K562 (cell line): Measurements from ENCODE around the gene ANK2. TPM values are rescaled to one million over a fixed set of nuclear protein-coding genes. Genes with fewer than 3 reads are reported as not detected.

ENCODE experiments used
- ATAC-seq: fragments of 200-7000 bp; cut with Tn5 transposase; 3 replicates; pipeline ENCODE4 v1.9.1; 2020; ENCODE audit warnings: moderate library complexity
- BruUV-seq: library from RNA; stranded (reverse); fragments of 400-500 nt; replicated peaks from 2 replicates; lab custom pipeline; 2021; lab: Mats Ljungman, UMichigan
- CTCF ChIA-PET: fragments of 300-600 bp; formaldehyde crosslinking; extraction: SDS; loops from one replicate; lab custom pipeline; 2021; ENCODE audit warnings: low intra/inter-chr PET ratio; lab: Yijun Ruan, JAX
- POLR2A ChIA-PET: fragments of 300-600, 350-650 bp; sonication (Branson Sonifier 250); formaldehyde crosslinking; extraction: SDS; loops from one replicate; lab custom pipeline; 2021; ENCODE audit warnings: antibody characterized with exemption, inconsistent platforms; lab: Yijun Ruan, JAX
- DNase-seq, 4 experiments: peaks; one replicate each; pipeline versions ENCODE4 v3.0.0 to v3.0.0-alpha.2; 2011 to 2018; ENCODE audit warnings: low spot score in 3 of 4, mixed read lengths in 3 of 4; ENCODE audit errors: extremely low read depth in 1 of 4
- FAIRE-seq: peaks from 2 replicates; lab custom pipeline; 2011; peaks lifted over from hg19 to GRCh38; lab: Jason Lieb, UNC
- H2AFZ ChIP-seq: 2 replicates; pipeline ENCODE4 v1.6.0; 2011; ENCODE audit warnings: low read depth, low read length, control low read depth, inconsistent platforms
- H3K27ac ChIP-seq: fragments of 200-600 bp; 3 replicates; pipeline ENCODE4 v1.8.0; 2011; ENCODE audit warnings: low read depth, mild to moderate bottlenecking, control low read depth, inconsistent platforms, low read length, moderate library complexity, mixed read lengths; ENCODE audit errors: extremely low read depth
- H3K27me3 ChIP-seq, 2 experiments: fragments of 300-600 bp in 1 of 2; 2 replicates in 1 of 2; 3 replicates in 1 of 2; pipeline versions ENCODE4 v1.6.0 to v1.8.0; 2011; ENCODE audit warnings: inconsistent platforms in 2 of 2, low read length in 2 of 2, mild to moderate bottlenecking in 1 of 2, mixed read lengths in 1 of 2, moderate library complexity in 1 of 2; ENCODE audit not compliant: control insufficient read depth in 2 of 2, insufficient read depth in 2 of 2
- H3K36me3 ChIP-seq: fragments of 300-600 bp; 3 replicates; pipeline ENCODE4 v1.8.0; 2011; ENCODE audit warnings: mild to moderate bottlenecking, low read length, inconsistent platforms; ENCODE audit not compliant: control insufficient read depth, insufficient read depth
- H3K4me1 ChIP-seq, 2 experiments: fragments of 200-600 bp in 1 of 2; replicated peaks in 1 of 2; 2 replicates in 1 of 2; 3 replicates in 1 of 2; pipeline versions ENCODE4 v1.5.1 to v1.8.0; 2011; ENCODE audit warnings: inconsistent platforms in 2 of 2, low read length in 2 of 2, mild to moderate bottlenecking in 1 of 2, mixed read lengths in 1 of 2, moderate library complexity in 1 of 2; ENCODE audit not compliant: control insufficient read depth in 2 of 2, insufficient read depth in 2 of 2
- H3K4me2 ChIP-seq: 2 replicates; pipeline ENCODE4 v1.6.1; 2011; ENCODE audit warnings: low read length, control low read depth, inconsistent platforms, mixed read lengths; ENCODE audit not compliant: insufficient read depth
- H3K4me3 ChIP-seq: fragments of 200-600 bp; sonication (generic), shearing (Covaris generic); 2 replicates; pipeline ENCODE4 v1.5.1; 2016; ENCODE audit warnings: control low read depth, inconsistent platforms
- H3K79me2 ChIP-seq: fragments of 200-600 bp; 3 replicates; pipeline ENCODE4 v1.8.0; 2011; ENCODE audit warnings: low read length, inconsistent platforms; ENCODE audit not compliant: control insufficient read depth, insufficient read depth
- H3K9ac ChIP-seq, 2 experiments: 2 replicates each; pipeline versions ENCODE4 v1.6.0 to v1.6.1; 2011; ENCODE audit warnings: low read depth in 2 of 2, low read length in 2 of 2, control low read depth in 1 of 2, inconsistent platforms in 1 of 2, mild to moderate bottlenecking in 1 of 2, mixed read lengths in 1 of 2; ENCODE audit not compliant: insufficient read depth in 1 of 2
- H3K9me1 ChIP-seq: one replicate; pipeline ENCODE4 v1.6.0; 2011; ENCODE audit warnings: inconsistent platforms, mild to moderate bottlenecking, low read length, moderate library complexity; ENCODE audit not compliant: control insufficient read depth, insufficient read depth
- H3K9me3 ChIP-seq: replicated peaks from 2 replicates; pipeline ENCODE4 v1.5.1; 2011; ENCODE audit warnings: low read depth, low read length, inconsistent platforms; ENCODE audit not compliant: control insufficient read depth, insufficient read depth
- H4K20me1 ChIP-seq: replicated peaks from 2 replicates; pipeline ENCODE4 v1.6.1; 2011; ENCODE audit warnings: low read length, inconsistent platforms, mixed read lengths; ENCODE audit not compliant: control insufficient read depth, insufficient read depth
- CBX8 ChIP-seq: fragments of 200-600 bp; sonication (generic); IDR thresholded peaks from 2 replicates; pipeline ENCODE4 v1.6.1; 2012; ENCODE audit warnings: borderline replicate concordance, mixed run types, low read depth, mild to moderate bottlenecking, moderate library complexity, mixed read lengths, low read length, control low read depth, inconsistent platforms; ENCODE audit not compliant: poor library complexity, severe bottlenecking; ENCODE audit errors: extremely low read depth
- SMARCB1 ChIP-seq: IDR thresholded peaks from 2 replicates; pipeline ENCODE4 v1.6.1; 2011; ENCODE audit warnings: improper control_type of control experiment, low read depth; ENCODE audit not compliant: insufficient read length
- SREBF1 ChIP-seq: fragments of 150-350 bp; IDR thresholded peaks from 2 replicates; pipeline ENCODE4 v1.6.1; 2014; ENCODE audit warnings: antibody characterized with exemption, low read depth, low read length, borderline replicate concordance
- ZNF668 ChIP-seq: fragments of 250-450 bp; sonication (Bioruptor Pico); IDR thresholded peaks from 2 replicates; pipeline ENCODE4 v1.8.0; 2022; ENCODE audit warnings: mild to moderate bottlenecking, inconsistent platforms
- WGBS: fragments of 100-300 bp; shearing (Covaris generic); methylation state at CpG from one replicate; pipeline ENCODE4 v1.1.6; 2016; ENCODE audit warnings: low coverage, mixed read lengths; ENCODE audit not compliant: insufficient coverage; ENCODE audit errors: missing lambda C conversion rate; 5-methylcytosine and 5-hydroxymethylcytosine counted together
- in situ Hi-C: fragments of 300-500 bp; cut with MboI; formaldehyde crosslinking; loops from 4 replicates; pipeline ENCODE4 v1.15.0; 2018; ENCODE audit warnings: inconsistent platforms, mixed read lengths
- intact Hi-C: fragments of 100-400 bp; cut with micrococcal nuclease; formaldehyde crosslinking; loops from 2 replicates; pipeline ENCODE4 v1.14.2; 2022
- polyA plus RNA-seq, 8 experiments: library from polyadenylated mRNA; depleted of rRNA in 4 of 8; stranded (reverse) in 5 of 8; unstranded in 3 of 8; fragments of >200 nt; fragmentation: Nextera tagmentation in 2 of 8; fragmentation: Illumina TruSeq in 1 of 8; extraction: Ambion mirVana in 2 of 8; extraction: Trizol in 1 of 8; gene quantifications; 2 replicates each; pipeline versions ENCODE4 v1.2.1 to v1.2.3, GENCODE V29; 2011 to 2014; ENCODE audit warnings: inconsistent platforms in 1 of 8, missing spikeins in 1 of 8
- total RNA-seq, 7 experiments: library from RNA; depleted of rRNA in 6 of 7; stranded (reverse); fragments of >200 nt in 6 of 7; fragmentation: Illumina TruSeq in 2 of 7; extraction: Trizol in 2 of 7; gene quantifications; 2 replicates each; pipeline versions ENCODE4 v1.2.1 to v1.2.3, GENCODE V29; 2011 to 2021; ENCODE audit warnings: low replicate concordance in 1 of 7

ANK2 gene
- total and polyA plus RNA-seq, 9 of the 15 experiments (the other 6 are each of a cell fraction or from before 2014, with no cell fraction given) = 0.07 to 0.24 TPM; not detected in 7

- intact Hi-C loops = no loop called here
- DNase-seq (no peak), FAIRE-seq (no peak), ATAC-seq (no peak)
- TF ChIP-seq CBX8 = no peak
- TF ChIP-seq SREBF1 = no peak
- no peak for TF ChIP-seq SMARCB1
- no peak for TF ChIP-seq ZNF668
- H3K9me3 ChIP-seq = no peaks in the 10 kb centered on the region
- ChIA-PET POLR2A (no interaction called here), CTCF (no interaction called here)
- H3K79me2 ChIP-seq = no peaks in the 10 kb centered on the region
- no peak overlapping the region for H3K4me2 ChIP-seq
- BruUV-seq = no TSS peak
- no peaks in the 10 kb centered on the region for H3K27me3 ChIP-seq
- in situ Hi-C loops = no loop called here
- no peaks in the 10 kb centered on the region for H4K20me1 ChIP-seq
- H3K4me1 ChIP-seq = no peaks in the 10 kb centered on the region
- H2AFZ ChIP-seq = no peak overlapping the region
- WGBS = 2% methylated on average over 9 of the region's 10 CpGs
- H3K36me3 ChIP-seq = no peaks in the 10 kb centered on the region
- H3K27ac ChIP-seq = no peak overlapping the region
- no peak overlapping the region for H3K9ac ChIP-seq
- H3K4me3 ChIP-seq = no peak overlapping the region
- H3K9me1 ChIP-seq = no peaks in the 10 kb centered on the region
These were observed 97.5 kb downstream of the ANK2 start for GRCh38 chr4:113146876-113147358.

- H3K4me3 ChIP-seq = no peak overlapping the region
- FAIRE-seq = no peak
- no peak overlapping the region for H2AFZ ChIP-seq
- H3K9me3 ChIP-seq = no peaks in the 10 kb centered on the region
- H3K9me1 ChIP-seq = no peaks in the 10 kb centered on the region
- no peaks in the 10 kb centered on the region for H3K36me3 ChIP-seq
- CTCF ChIA-PET = no interaction called here
- H3K9ac ChIP-seq = no peak overlapping the region
- H3K4me1 ChIP-seq = no peaks in the 10 kb centered on the region
- no peaks in the 10 kb centered on the region for H4K20me1 ChIP-seq
- no peaks in the 10 kb centered on the region for H3K79me2 ChIP-seq
- no peak for ATAC-seq
- in situ Hi-C loops (no loop called here), intact Hi-C loops (no loop called here)
- H3K27ac ChIP-seq = no peak overlapping the region
- BruUV-seq = no TSS peak
- POLR2A ChIA-PET = interaction anchor here (0.7 kb wide), 1 partner anchor 36 kb away, joined by 3 read pairs; no protein-coding TSS in a partner anchor
- 0% methylated on average over 2 of the region's 2 CpGs for WGBS
- no peak overlapping the region for H3K4me2 ChIP-seq
- no peak for DNase-seq
- H3K27me3 ChIP-seq = no peaks in the 10 kb centered on the region
These were observed 98.2 kb downstream of the ANK2 start for GRCh38 chr4:113147498-113148111.
